Gastroesophageal sphincter (tissue), 4 donors: ENCODE results near the gene XPNPEP1. TPM values are rescaled to one million over a fixed set of nuclear protein-coding genes. Genes with fewer than 3 reads are reported as not detected.

Experiments used
- ATAC-seq: fragments of 150-250 bp; one replicate; pipeline ENCODE4 v1.9.1; 2016; ENCODE audit warnings: mild to moderate bottlenecking, moderate library complexity
- H3K27ac ChIP-seq, 4 donors: fragments of 200-600 bp; sonication (generic) in 3 of 4; 1 replicate in 3 of 4; 2 replicates in 1 of 4; pipeline ENCODE4 v1.5.1; 2016 to 2019
- H3K27me3 ChIP-seq: fragments of 200-600 bp; sonication (generic); one replicate; pipeline ENCODE4 v1.5.1; 2019
- H3K36me3 ChIP-seq, 2 donors: fragments of 200-600 bp; sonication (generic); one replicate each; pipeline ENCODE4 v1.5.1; 2019; ENCODE audit warnings: control low read depth in 1 of 2
- H3K4me1 ChIP-seq, 3 donors: fragments of 200-600 bp; sonication (generic); 1 replicate in 2 of 3; 2 replicates in 1 of 3; pipeline ENCODE4 v1.5.1; 2016 to 2019; ENCODE audit warnings: control low read depth in 2 of 3
- H3K4me3 ChIP-seq, 2 donors: fragments of 200-600 bp; sonication (generic); one replicate each; pipeline ENCODE4 v1.5.1; 2019; ENCODE audit warnings: mild to moderate bottlenecking in 1 of 2, moderate library complexity in 1 of 2
- H3K9me3 ChIP-seq, 3 donors: fragments of 200-600 bp; sonication (generic); one replicate each; pipeline ENCODE4 v1.5.1; 2017 to 2019; ENCODE audit warnings: control low read depth in 2 of 3
- EP300 ChIP-seq: sonication (generic); formaldehyde crosslinking; IDR thresholded peaks from one replicate; pipeline ENCODE4 v1.6.1; 2017; ENCODE audit warnings: antibody characterized with exemption, mild to moderate bottlenecking
- POLR2A ChIP-seq, 2 donors: fragments of 450-650 bp; IDR thresholded peaks; one replicate each; pipeline ENCODE4 v1.6.1; 2017; ENCODE audit warnings: antibody characterized with exemption in 2 of 2, mild to moderate bottlenecking in 2 of 2, moderate library complexity in 1 of 2
- POLR2AphosphoS5 ChIP-seq: sonication (generic); formaldehyde crosslinking; IDR thresholded peaks from one replicate; pipeline ENCODE4 v1.6.1; 2017; ENCODE audit warnings: antibody characterized with exemption
- WGBS, 2 donors: methylation state at CpG; one replicate each; pipeline ENCODE4 v1.1.5; 2018; ENCODE audit warnings: low coverage in 1 of 2; 5-methylcytosine and 5-hydroxymethylcytosine counted together
- total RNA-seq, 4 donors: library from RNA; depleted of rRNA; stranded (reverse); fragments of >200 nt; gene quantifications; one replicate each; pipeline ENCODE4 v1.1.0, GENCODE V29; 2016
- TF ChIP-seq, protein P1 (sequence below), 4 experiments: fragments of 200-600 bp in 2 of 4; fragments of 450-650 bp in 2 of 4; sonication (generic) in 1 of 4; IDR thresholded peaks; one replicate each; pipeline ENCODE4 v1.5.1; 2017 to 2019; ENCODE audit warnings: antibody characterized with exemption in 4 of 4, mild to moderate bottlenecking in 2 of 4, moderate library complexity in 2 of 4

Gene XPNPEP1
- total RNA-seq, 4 donors from 2014 or later: 35.5 to 58.0 (median 52.1) TPM

DNA sequence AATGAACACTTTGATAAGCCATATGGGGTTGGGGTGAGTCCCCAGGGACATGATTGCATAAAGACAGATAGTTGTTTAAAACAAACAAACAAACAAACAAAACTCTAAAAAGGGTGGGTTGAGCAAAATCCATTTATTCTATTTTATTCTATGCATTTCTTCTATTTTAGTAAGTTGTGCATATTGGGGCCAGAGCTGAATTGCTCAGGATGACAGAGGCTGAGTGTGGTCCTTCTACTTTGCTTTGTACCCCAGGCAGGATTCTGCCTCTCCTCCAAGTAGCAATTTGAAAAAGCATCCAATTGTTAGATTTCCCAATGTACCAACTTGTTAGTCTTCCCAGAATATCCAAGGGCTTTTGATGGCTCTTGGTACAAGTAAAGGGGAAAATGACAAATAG lies 29.2 kb upstream of the XPNPEP1 start:
- no peaks in the 10 kb centered on the region for H3K4me1 ChIP-seq
- no peak for ATAC-seq
- no peaks in the 10 kb centered on the region for H3K36me3 ChIP-seq
- no peaks in the 10 kb centered on the region for H3K9me3 ChIP-seq
- H3K27me3 ChIP-seq: no peaks in the 10 kb centered on the region
- no peak overlapping the region for H3K4me3 ChIP-seq
- H3K27ac ChIP-seq: no peak overlapping the region
- TF ChIP-seq, protein P1, sequence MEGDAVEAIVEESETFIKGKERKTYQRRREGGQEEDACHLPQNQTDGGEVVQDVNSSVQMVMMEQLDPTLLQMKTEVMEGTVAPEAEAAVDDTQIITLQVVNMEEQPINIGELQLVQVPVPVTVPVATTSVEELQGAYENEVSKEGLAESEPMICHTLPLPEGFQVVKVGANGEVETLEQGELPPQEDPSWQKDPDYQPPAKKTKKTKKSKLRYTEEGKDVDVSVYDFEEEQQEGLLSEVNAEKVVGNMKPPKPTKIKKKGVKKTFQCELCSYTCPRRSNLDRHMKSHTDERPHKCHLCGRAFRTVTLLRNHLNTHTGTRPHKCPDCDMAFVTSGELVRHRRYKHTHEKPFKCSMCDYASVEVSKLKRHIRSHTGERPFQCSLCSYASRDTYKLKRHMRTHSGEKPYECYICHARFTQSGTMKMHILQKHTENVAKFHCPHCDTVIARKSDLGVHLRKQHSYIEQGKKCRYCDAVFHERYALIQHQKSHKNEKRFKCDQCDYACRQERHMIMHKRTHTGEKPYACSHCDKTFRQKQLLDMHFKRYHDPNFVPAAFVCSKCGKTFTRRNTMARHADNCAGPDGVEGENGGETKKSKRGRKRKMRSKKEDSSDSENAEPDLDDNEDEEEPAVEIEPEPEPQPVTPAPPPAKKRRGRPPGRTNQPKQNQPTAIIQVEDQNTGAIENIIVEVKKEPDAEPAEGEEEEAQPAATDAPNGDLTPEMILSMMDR (IDR thresholded peaks at IDR 0.05): no peak
- TF ChIP-seq POLR2A (IDR thresholded peaks at IDR 0.05) (no peak), EP300 (no peak), POLR2AphosphoS5 (no peak)

DNA sequence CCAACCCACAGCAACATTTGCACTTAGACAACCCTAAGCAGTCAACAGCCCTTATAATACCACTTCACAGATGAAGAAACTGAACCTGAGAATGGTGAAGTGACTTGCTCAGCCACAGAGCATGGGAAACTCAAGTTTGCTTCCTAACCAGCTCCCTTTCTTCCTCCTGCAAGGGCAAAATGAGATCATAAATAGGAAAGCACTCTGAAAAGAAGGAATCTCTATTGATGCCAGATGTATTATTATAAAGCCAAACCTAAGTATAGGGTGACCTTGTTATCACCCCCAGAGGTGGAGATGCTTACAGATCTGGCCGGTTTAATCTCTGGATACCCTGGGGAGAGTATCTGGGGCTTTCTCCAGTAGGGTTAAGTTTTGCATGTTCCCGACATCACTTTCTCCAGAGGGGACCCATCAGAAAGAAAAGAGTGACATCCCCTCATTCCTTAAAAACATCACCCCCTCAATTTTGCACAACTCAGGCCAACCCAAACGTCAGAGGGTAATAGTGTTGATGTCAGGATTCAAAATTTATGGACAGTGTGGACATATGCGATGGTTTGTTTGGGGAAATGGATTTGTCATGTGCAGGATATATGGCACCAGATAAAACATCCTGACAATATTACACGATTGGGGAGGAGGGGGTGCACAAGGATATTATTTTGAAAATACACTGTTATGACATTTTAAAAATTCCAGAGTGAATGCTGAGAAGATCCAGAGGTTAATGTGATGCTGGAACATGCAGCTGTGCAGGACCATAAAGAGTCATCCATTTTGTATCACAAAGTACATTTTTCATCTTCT lies 24.0 kb upstream of the XPNPEP1 start:
- Histone ChIP-seq H3K9me3 (no peaks in the 10 kb centered on the region), H3K27me3 (no peaks in the 10 kb centered on the region), H3K27ac (no peak overlapping the region), H3K4me3 (no peak overlapping the region), H3K36me3 (no peaks in the 10 kb centered on the region), H3K4me1 (no peaks in the 10 kb centered on the region)
- TF ChIP-seq POLR2A (IDR thresholded peaks at IDR 0.05): no peak
- TF ChIP-seq, protein P1 (IDR thresholded peaks at IDR 0.05): no peak
- no peak for TF ChIP-seq EP300
- no peak for TF ChIP-seq POLR2AphosphoS5
- ATAC-seq: no peak
- WGBS, 2 donors: 34 to 57% methylated on average over 4 to 5 of the region's 5 CpGs

DNA sequence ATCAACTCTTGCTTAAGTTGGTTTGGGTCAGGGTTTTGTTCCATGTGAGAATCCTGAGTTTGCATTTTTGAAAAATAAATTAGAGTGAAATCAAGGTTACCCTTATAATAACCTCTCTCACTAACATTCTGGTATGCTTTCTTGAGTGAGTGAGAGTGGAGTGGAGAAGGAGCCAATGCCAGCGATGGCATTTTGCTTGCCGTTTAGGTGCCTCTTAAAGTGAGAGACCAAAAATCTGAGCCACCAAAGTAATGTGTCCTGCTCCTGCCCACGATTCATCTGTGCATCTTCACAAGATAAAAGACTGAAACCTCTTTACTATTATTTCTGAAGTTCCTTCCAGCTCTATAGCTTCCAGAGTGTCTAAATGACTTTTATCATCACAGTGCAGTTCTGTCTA lies 23.4 kb upstream of the XPNPEP1 start:
- H3K27me3 ChIP-seq: no peaks in the 10 kb centered on the region
- no peak overlapping the region for H3K27ac ChIP-seq
- no peaks in the 10 kb centered on the region for H3K36me3 ChIP-seq
- no peak overlapping the region for H3K4me3 ChIP-seq
- H3K9me3 ChIP-seq: no peaks in the 10 kb centered on the region
- ATAC-seq: no peak
- no peak for TF ChIP-seq POLR2AphosphoS5
- TF ChIP-seq POLR2A (IDR thresholded peaks at IDR 0.05): no peak
- TF ChIP-seq, protein P1 (IDR thresholded peaks at IDR 0.05): no peak
- no peak for TF ChIP-seq EP300
- 85 to 96% methylated on average over 3 of the region's 3 CpGs for WGBS, 2 donors
- no peaks in the 10 kb centered on the region for H3K4me1 ChIP-seq

DNA sequence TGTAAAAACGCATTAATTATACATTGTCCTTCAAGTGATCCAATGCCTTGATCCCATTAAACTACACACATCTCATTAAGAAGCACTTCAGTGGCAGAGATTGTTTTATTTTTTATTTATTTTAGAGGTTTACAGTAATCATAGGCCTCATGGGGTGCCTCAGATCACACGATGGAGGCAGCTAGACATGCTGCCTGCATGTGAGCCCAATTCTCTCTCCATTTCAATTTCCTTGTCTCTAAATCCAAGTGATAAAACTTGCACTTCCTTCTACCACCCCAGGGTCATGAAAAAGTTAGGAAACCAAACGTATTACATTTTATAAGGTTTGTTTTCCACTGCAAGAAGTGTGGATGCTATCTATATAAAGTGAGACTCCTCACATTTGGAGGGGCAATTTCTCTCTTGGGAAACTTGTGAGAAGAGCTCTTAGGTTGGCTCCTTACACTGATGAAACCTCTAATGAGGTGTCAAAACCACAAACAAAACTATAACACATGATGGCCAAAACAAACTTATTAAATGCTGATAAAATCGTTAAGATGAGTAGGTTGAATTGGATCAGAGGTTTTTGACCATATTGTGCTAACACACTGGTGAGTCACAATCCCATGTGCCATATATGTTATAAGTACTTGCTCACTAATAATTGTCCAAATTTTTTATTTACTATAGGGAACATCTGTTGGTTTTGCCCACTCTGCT lies 22.3 kb upstream of the XPNPEP1 start:
- TF ChIP-seq EP300: no peak
- no peak for TF ChIP-seq POLR2AphosphoS5
- Histone ChIP-seq H3K4me3 (no peak overlapping the region), H3K27me3 (no peaks in the 10 kb centered on the region), H3K4me1 (no peaks in the 10 kb centered on the region), H3K27ac (no peak overlapping the region), H3K9me3 (no peaks in the 10 kb centered on the region), H3K36me3 (no peaks in the 10 kb centered on the region)
- WGBS, 2 donors: 69 to 85% methylated on average over 3 to 4 of the region's 4 CpGs
- ATAC-seq: no peak

DNA sequence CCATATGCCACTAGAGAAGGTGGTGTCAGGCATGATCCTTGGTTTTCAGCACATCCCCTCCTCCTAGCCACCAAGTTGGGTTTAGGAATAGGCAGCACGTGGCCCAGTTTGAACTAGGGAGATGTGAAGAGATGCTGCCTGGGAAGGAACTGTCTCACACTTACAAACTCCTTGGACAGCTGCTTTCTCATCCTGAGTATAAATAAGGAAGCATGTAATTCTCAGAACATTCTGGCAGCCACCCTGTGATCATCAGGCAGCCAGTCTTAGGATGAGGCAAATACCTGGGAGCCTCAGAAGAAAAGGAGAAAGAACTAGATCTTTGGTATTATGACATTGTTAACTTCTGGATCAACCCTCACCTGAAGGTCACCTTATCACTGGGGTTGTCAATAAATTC lies 21.3 kb upstream of the XPNPEP1 start:
- no peaks in the 10 kb centered on the region for H3K27me3 ChIP-seq
- WGBS, 2 donors: 50% methylated on average over 1 of the region's 1 CpG; no CpG with 5 or more reads in 1 of the 2 donors
- no peak overlapping the region for H3K4me3 ChIP-seq
- no peak overlapping the region for H3K27ac ChIP-seq
- no peaks in the 10 kb centered on the region for H3K4me1 ChIP-seq
- no peak for ATAC-seq
- H3K9me3 ChIP-seq: no peaks in the 10 kb centered on the region
- TF ChIP-seq EP300: no peak
- TF ChIP-seq, protein P1 (IDR thresholded peaks at IDR 0.05): no peak
- no peaks in the 10 kb centered on the region for H3K36me3 ChIP-seq
